H1 (cell line): Measurements from ENCODE around the gene VPS50. TPM values are rescaled to one million over a fixed set of nuclear protein-coding genes. Genes with fewer than 3 reads are reported as not detected.

Experiments used
- CTCF ChIA-PET: fragments of 300-600 bp; sonication (Branson Sonifier 250); formaldehyde crosslinking; loops from one replicate; lab custom pipeline; 2021; ENCODE audit not compliant: partially characterized antibody; lab: Charles Lee
- POLR2A ChIA-PET: fragments of 300-600 bp; sonication (Branson Sonifier 250); formaldehyde crosslinking; loops from one replicate; lab custom pipeline; 2021; ENCODE audit warnings: inconsistent platforms; ENCODE audit not compliant: partially characterized antibody; lab: Charles Lee
- DNase-seq, 2 experiments: peaks; one replicate each; pipeline versions ENCODE4 v3.0.0 to v3.0.0-alpha.2; 2010 to 2022; ENCODE audit warnings: low spot score in 2 of 2, low read depth in 1 of 2, mixed read lengths in 1 of 2
- FAIRE-seq: peaks from 2 replicates; lab custom pipeline; 2011; peaks lifted over from hg19 to GRCh38; lab: Jason Lieb, UNC
- H2AFZ ChIP-seq: 2 replicates; pipeline ENCODE4 v1.8.1; 2012; ENCODE audit warnings: low read length, inconsistent platforms
- H2AK5ac ChIP-seq: 2 replicates; pipeline ENCODE4 v1.6.1; 2013; ENCODE audit warnings: low read depth, low read length
- H2BK120ac ChIP-seq: replicated peaks from 2 replicates; pipeline ENCODE3; 2013; ENCODE audit warnings: low read depth, low read length, inconsistent platforms
- H2BK12ac ChIP-seq: 2 replicates; pipeline ENCODE4 v1.6.1; 2013; ENCODE audit warnings: low read depth, low read length
- H2BK15ac ChIP-seq: 2 replicates; pipeline ENCODE4 v1.6.1; 2013; ENCODE audit warnings: low read length
- H2BK20ac ChIP-seq: 2 replicates; pipeline ENCODE4 v1.6.1; 2013; ENCODE audit warnings: low read length
- H2BK5ac ChIP-seq: 2 replicates; pipeline ENCODE4 v1.6.1; 2013; ENCODE audit warnings: low read depth, low read length
- H3K14ac ChIP-seq: 2 replicates; pipeline ENCODE4 v1.6.1; 2013; ENCODE audit warnings: inconsistent platforms; ENCODE audit not compliant: insufficient read length
- H3K18ac ChIP-seq: 2 replicates; pipeline ENCODE4 v1.6.1; 2013; ENCODE audit warnings: low read length; ENCODE audit errors: extremely low read depth
- H3K23ac ChIP-seq: 2 replicates; pipeline ENCODE4 v1.6.1; 2013; ENCODE audit warnings: inconsistent platforms; ENCODE audit not compliant: insufficient read length
- H3K23me2 ChIP-seq: 2 replicates; pipeline ENCODE4 v1.6.1; 2013; ENCODE audit warnings: low read depth, low read length
- H3K27ac ChIP-seq: 2 replicates; pipeline ENCODE4 v1.6.1; 2011; ENCODE audit warnings: low read depth, low read length, inconsistent platforms
- H3K27me3 ChIP-seq, 4 experiments: replicated peaks in 1 of 4; 1 replicate in 1 of 4; 2 replicates in 3 of 4; pipeline versions ENCODE4 v1.6.1 to v1.8.1; 2011 to 2013; ENCODE audit warnings: low read length in 3 of 4, mild to moderate bottlenecking in 3 of 4, inconsistent platforms in 2 of 4, mixed read lengths in 2 of 4, moderate library complexity in 1 of 4; ENCODE audit not compliant: control insufficient read depth in 3 of 4, insufficient read depth in 3 of 4; ENCODE audit errors: extremely low read depth in 1 of 4
- H3K36me3 ChIP-seq, 4 experiments: 2 replicates each; pipeline versions ENCODE4 v1.6.1 to v1.8.1; 2011 to 2013; ENCODE audit warnings: mild to moderate bottlenecking in 4 of 4, low read length in 3 of 4, moderate library complexity in 2 of 4, control low read depth in 1 of 4, inconsistent platforms in 1 of 4; ENCODE audit not compliant: insufficient read depth in 4 of 4, control insufficient read depth in 2 of 4
- H3K4ac ChIP-seq: replicated peaks from 2 replicates; pipeline ENCODE3; 2013; ENCODE audit warnings: low read length, low read depth, mixed read lengths, inconsistent platforms; ENCODE audit not compliant: insufficient read length
- H3K4me1 ChIP-seq, 4 experiments: replicated peaks in 1 of 4; 1 replicate in 1 of 4; 2 replicates in 3 of 4; pipeline versions ENCODE4 v1.6.1 to v1.8.1; 2011 to 2013; ENCODE audit warnings: low read length in 3 of 4, inconsistent platforms in 2 of 4, mixed read lengths in 1 of 4; ENCODE audit not compliant: insufficient read depth in 4 of 4, control insufficient read depth in 3 of 4
- H3K4me2 ChIP-seq, 2 experiments: 2 replicates each; pipeline versions ENCODE4 v1.6.1 to v1.8.1; 2011 to 2013; ENCODE audit warnings: low read depth in 2 of 2, low read length in 2 of 2, control low read depth in 1 of 2, inconsistent platforms in 1 of 2, mild to moderate bottlenecking in 1 of 2; ENCODE audit not compliant: insufficient read depth in 1 of 2
- H3K4me3 ChIP-seq, 4 experiments: fragments of 200-600, 300-600 bp in 1 of 4; sonication (generic), shearing (Covaris generic), sonication (Bioruptor Twin) in 1 of 4; 2 replicates each; pipeline versions ENCODE4 v1.5.1 to v1.8.1; 2011 to 2016; ENCODE audit warnings: low read length in 4 of 4, low read depth in 3 of 4, control low read depth in 2 of 4, inconsistent platforms in 2 of 4, mild to moderate bottlenecking in 2 of 4, mixed read lengths in 1 of 4, moderate library complexity in 1 of 4; ENCODE audit not compliant: insufficient read depth in 2 of 4; ENCODE audit errors: extremely low read depth in 1 of 4
- H3K56ac ChIP-seq: replicated peaks from 2 replicates; pipeline ENCODE3; 2013; ENCODE audit warnings: low read depth, mild to moderate bottlenecking, mixed read lengths, low read length, inconsistent platforms; ENCODE audit not compliant: insufficient read length
- H3K79me1 ChIP-seq: 2 replicates; pipeline ENCODE4 v1.6.1; 2013; ENCODE audit warnings: low read depth, low read length, control low read depth
- H3K79me2 ChIP-seq, 2 experiments: 2 replicates each; pipeline versions ENCODE4 v1.6.1 to v1.8.1; 2012 to 2013; ENCODE audit warnings: low read length in 2 of 2, mild to moderate bottlenecking in 2 of 2, inconsistent platforms in 1 of 2; ENCODE audit not compliant: insufficient read depth in 2 of 2, control insufficient read depth in 1 of 2
- H3K9ac ChIP-seq, 4 experiments: replicated peaks in 1 of 4; 1 replicate in 1 of 4; 2 replicates in 3 of 4; pipeline versions ENCODE4 v1.6.1 to v1.8.1; 2011 to 2013; ENCODE audit warnings: low read depth in 3 of 4, low read length in 3 of 4, control low read depth in 2 of 4, mild to moderate bottlenecking in 2 of 4, moderate library complexity in 2 of 4, inconsistent platforms in 1 of 4; ENCODE audit errors: extremely low read depth in 1 of 4
- H3K9me3 ChIP-seq, 2 experiments: 2 replicates each; pipeline versions ENCODE4 v1.6.1 to v1.8.1; 2012 to 2013; ENCODE audit warnings: mild to moderate bottlenecking in 2 of 2, moderate library complexity in 2 of 2, control low read depth in 1 of 2, inconsistent platforms in 1 of 2, low read depth in 1 of 2, low read length in 1 of 2, mixed read lengths in 1 of 2; ENCODE audit not compliant: insufficient read depth in 2 of 2
- H4K20me1 ChIP-seq, 2 experiments: replicated peaks in 1 of 2; 2 replicates each; pipeline versions ENCODE3 to v1.8.1; 2011 to 2013; ENCODE audit warnings: inconsistent platforms in 2 of 2, low read length in 2 of 2, mild to moderate bottlenecking in 1 of 2; ENCODE audit not compliant: insufficient read depth in 2 of 2, control insufficient read depth in 1 of 2
- H4K5ac ChIP-seq: 2 replicates; pipeline ENCODE4 v1.6.1; 2013; ENCODE audit warnings: low read length, low read depth, mixed read lengths, inconsistent platforms; ENCODE audit not compliant: insufficient read length
- H4K8ac ChIP-seq: 2 replicates; pipeline ENCODE4 v1.8.0; 2013; ENCODE audit warnings: mild to moderate bottlenecking, moderate library complexity, low read length, inconsistent platforms; ENCODE audit not compliant: insufficient read depth; ENCODE audit errors: extremely low read depth
- H4K91ac ChIP-seq: replicated peaks from 2 replicates; pipeline ENCODE3; 2013; ENCODE audit warnings: low read length, mixed read lengths, inconsistent platforms; ENCODE audit not compliant: insufficient read length
- BACH1 ChIP-seq: IDR thresholded peaks from 2 replicates; pipeline ENCODE4 v1.6.1; 2012; ENCODE audit warnings: low read length, improper control_type of control experiment
- CEBPB ChIP-seq: IDR thresholded peaks from 2 replicates; pipeline ENCODE4 v1.6.1; 2012; ENCODE audit warnings: low read depth, low read length
- EGR1 ChIP-seq: IDR thresholded peaks from 2 replicates; pipeline ENCODE4 v1.6.1; 2011; ENCODE audit warnings: low read depth, low read length, borderline replicate concordance
- FOSL1 ChIP-seq: IDR thresholded peaks from 2 replicates; pipeline ENCODE4 v1.6.1; 2011; ENCODE audit warnings: mild to moderate bottlenecking, low read depth, low read length, moderate library complexity; ENCODE audit not compliant: insufficient read depth
- GTF2F1 ChIP-seq: IDR thresholded peaks from 2 replicates; pipeline ENCODE4 v1.6.1; 2012; ENCODE audit warnings: low read depth, low read length, improper control_type of control experiment, borderline replicate concordance
- KDM1A ChIP-seq: fragments of 200-600, 300-600 bp; sonication (generic); IDR thresholded peaks from 2 replicates; pipeline ENCODE4 v1.7.1; 2016; ENCODE audit warnings: mild to moderate bottlenecking, low read length, borderline replicate concordance
- KDM5A ChIP-seq: fragments of 200-600 bp; IDR thresholded peaks from 2 replicates; pipeline ENCODE4 v1.7.1; 2012; ENCODE audit warnings: mild to moderate bottlenecking, low read length, inconsistent platforms, mixed read lengths
- PHF8 ChIP-seq: fragments of 200-600 bp; sonication (generic); conservative IDR thresholded peaks from 2 replicates; pipeline ENCODE4 v1.7.1; 2012; ENCODE audit warnings: low read depth, mild to moderate bottlenecking, inconsistent platforms, low read length, moderate library complexity
- SIRT6 ChIP-seq: IDR thresholded peaks from one replicate; pipeline ENCODE4 v1.7.1; 2012; ENCODE audit warnings: low read length, inconsistent platforms
- SUZ12 ChIP-seq: fragments of 200-600 bp; sonication (generic); IDR thresholded peaks from 2 replicates; pipeline ENCODE4 v1.6.1; 2012; ENCODE audit warnings: mild to moderate bottlenecking, inconsistent platforms, low read length, moderate library complexity, mixed read lengths
- WGBS, 2 experiments: shearing (Covaris generic) in 1 of 2; methylation state at CpG; one replicate each; pipeline versions ENCODE4 v1.1.6 to v1.1.7; 2013 to 2015; ENCODE audit warnings: low lambda C conversion rate in 2 of 2, mixed read lengths in 2 of 2, inconsistent platforms in 1 of 2, low coverage in 1 of 2, missing lambda C conversion rate in 1 of 2; ENCODE audit not compliant: insufficient replicate concordance in 2 of 2, insufficient coverage in 1 of 2, insufficient read length in 1 of 2; ENCODE audit errors: extremely low coverage in 1 of 2, missing lambda C conversion rate in 1 of 2; 5-methylcytosine and 5-hydroxymethylcytosine counted together
- polyA plus RNA-seq, 7 experiments: library from polyadenylated mRNA; depleted of rRNA in 3 of 7; stranded (reverse) in 5 of 7; unstranded in 2 of 7; fragments of >200 nt in 5 of 7; fragments of 200-250 nt in 2 of 7; gene quantifications; 1 replicate in 5 of 7; 2 replicates in 1 of 7; 4 replicates in 1 of 7; pipeline versions ENCODE4 v1.2.1 to v1.2.3, GENCODE V29; 2011 to 2013; ENCODE audit warnings: missing spikeins in 2 of 7, mixed read lengths in 2 of 7
- total RNA-seq: library from RNA; stranded (reverse); fragmentation: NEBNext Ultra II Directional; extraction: Animal tissue kit (Norgen Biotek cat#: 25700); gene quantifications from 2 replicates; pipeline ENCODE4 v1.2.1, GENCODE V29; 2021
- TF ChIP-seq, protein P1 (sequence below), 3 experiments: IDR thresholded peaks; 1 replicate in 2 of 3; 2 replicates in 1 of 3; pipeline versions ENCODE4 v1.5.1 to v1.6.1; 2011; ENCODE audit warnings: low read length in 3 of 3, mild to moderate bottlenecking in 3 of 3, inconsistent platforms in 2 of 3, low read depth in 1 of 3, moderate library complexity in 1 of 3; ENCODE audit not compliant: insufficient read depth in 1 of 3; ENCODE audit errors: control extremely low read depth in 1 of 3

The VPS50 gene
- total and polyA plus RNA-seq, 2 of the 8 experiments (the other 6 are each of a cell fraction or from before 2014, with no cell fraction given): 3.7 to 9.3 TPM

DNA sequence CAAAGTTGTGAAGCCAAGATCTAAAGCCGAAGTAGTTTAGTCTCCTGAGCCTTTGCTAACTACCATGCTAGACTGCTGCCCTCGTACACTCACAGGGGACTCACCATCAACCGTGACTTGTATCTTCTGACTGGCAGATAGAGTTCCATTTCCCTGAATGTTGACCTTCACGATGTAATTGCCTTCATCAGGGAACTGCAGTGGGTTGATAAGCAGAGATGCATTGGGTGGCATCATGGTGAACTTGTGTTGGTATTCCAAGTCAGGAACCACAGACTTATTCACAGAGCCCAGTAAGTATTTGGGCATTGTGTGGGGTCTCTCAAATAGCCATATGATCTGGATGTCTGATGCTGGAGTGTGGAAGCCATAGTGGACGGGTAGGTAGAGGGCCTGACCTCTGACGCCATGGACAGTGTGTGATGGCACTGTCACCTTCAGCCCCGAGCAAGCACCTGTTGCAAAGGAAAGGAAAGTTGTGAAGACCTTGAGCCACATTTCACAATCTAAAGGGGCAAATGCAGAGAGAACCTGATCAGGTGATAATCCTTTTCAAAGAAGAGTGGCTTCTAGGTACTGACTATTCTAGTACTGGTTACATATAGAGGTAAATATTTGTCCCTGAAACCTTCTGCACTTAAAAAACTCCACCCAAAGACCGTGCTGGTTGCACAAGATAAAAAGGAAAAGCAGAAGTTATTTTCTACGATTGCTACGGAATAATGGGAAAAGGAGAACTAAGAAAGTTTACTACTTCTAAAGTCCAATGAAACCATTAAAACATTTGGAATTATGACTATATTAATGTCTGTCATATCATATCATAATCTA is 13.0 kb upstream of the VPS50 start:
- Histone ChIP-seq H3K79me1 (no peaks in the 10 kb centered on the region), H3K4me3 (no peak overlapping the region), H2BK120ac (no peak overlapping the region), H4K91ac (no peak overlapping the region), H4K5ac (no peak overlapping the region), H3K27ac (no peak overlapping the region), H2BK20ac (no peak overlapping the region), H2AK5ac (no peak overlapping the region), H3K9me3 (no peaks in the 10 kb centered on the region), H3K36me3 (no peaks in the 10 kb centered on the region), H2BK5ac (no peak overlapping the region), H2BK15ac (no peak overlapping the region), H4K8ac (no peak overlapping the region), H2AFZ (no peak overlapping the region), H3K4me1 (no peaks in the 10 kb centered on the region), H3K23ac (peak overlapping the region; percentile 83), H3K14ac (peak overlapping the region; percentile 48), H3K9ac (no peak overlapping the region), H3K23me2 (no peaks in the 10 kb centered on the region), H3K27me3 (no peaks in the 10 kb centered on the region), H3K4me2 (no peak overlapping the region), H3K56ac (no peak overlapping the region), H3K79me2 (no peaks in the 10 kb centered on the region), H2BK12ac (no peak overlapping the region), H4K20me1 (no peaks in the 10 kb centered on the region), H3K4ac (no peak overlapping the region), H3K18ac (no peak overlapping the region)
- DNase-seq (no peak), FAIRE-seq (no peak)
- 85% methylated on average over 10 of the region's 10 CpGs; no CpG with 5 or more reads in 1 of the 2 experiments for WGBS, 2 experiments
- ChIA-PET POLR2A (no interaction called here), CTCF (interaction anchor here (1.2 kb wide), 1 partner anchor 9 kb away, joined by 4 read pairs; no protein-coding TSS in a partner anchor)
- no peak for TF ChIP-seq PHF8
- TF ChIP-seq SUZ12: no peak
- TF ChIP-seq KDM1A: no peak
- TF ChIP-seq, protein P1, sequence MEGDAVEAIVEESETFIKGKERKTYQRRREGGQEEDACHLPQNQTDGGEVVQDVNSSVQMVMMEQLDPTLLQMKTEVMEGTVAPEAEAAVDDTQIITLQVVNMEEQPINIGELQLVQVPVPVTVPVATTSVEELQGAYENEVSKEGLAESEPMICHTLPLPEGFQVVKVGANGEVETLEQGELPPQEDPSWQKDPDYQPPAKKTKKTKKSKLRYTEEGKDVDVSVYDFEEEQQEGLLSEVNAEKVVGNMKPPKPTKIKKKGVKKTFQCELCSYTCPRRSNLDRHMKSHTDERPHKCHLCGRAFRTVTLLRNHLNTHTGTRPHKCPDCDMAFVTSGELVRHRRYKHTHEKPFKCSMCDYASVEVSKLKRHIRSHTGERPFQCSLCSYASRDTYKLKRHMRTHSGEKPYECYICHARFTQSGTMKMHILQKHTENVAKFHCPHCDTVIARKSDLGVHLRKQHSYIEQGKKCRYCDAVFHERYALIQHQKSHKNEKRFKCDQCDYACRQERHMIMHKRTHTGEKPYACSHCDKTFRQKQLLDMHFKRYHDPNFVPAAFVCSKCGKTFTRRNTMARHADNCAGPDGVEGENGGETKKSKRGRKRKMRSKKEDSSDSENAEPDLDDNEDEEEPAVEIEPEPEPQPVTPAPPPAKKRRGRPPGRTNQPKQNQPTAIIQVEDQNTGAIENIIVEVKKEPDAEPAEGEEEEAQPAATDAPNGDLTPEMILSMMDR (IDR thresholded peaks at IDR 0.05; ENCODE audit: control extremely low read depth in 1 of 3, insufficient read depth in 1 of 3, low read depth in 1 of 3, low read length in 3 of 3): no peak
- no peak for TF ChIP-seq SIRT6
- TF ChIP-seq FOSL1: no peak
- TF ChIP-seq KDM5A: no peak
- no peak for TF ChIP-seq GTF2F1
- no peak for TF ChIP-seq EGR1
- TF ChIP-seq CEBPB: no peak
- TF ChIP-seq BACH1: no peak
